Motor neuron (in vitro differentiated cells): Measurements from ENCODE around the gene CCDC69. TPM values are rescaled to one million over a fixed set of nuclear protein-coding genes. Genes with fewer than 3 reads are reported as not detected.
A peak's percentile ranks its signal among the peaks of the same experiment; 100 is the strongest.
"Not testable (repeated sequence)": the region's sequence is repeated elsewhere in the genome, so short reads cannot be mapped to it uniquely, and the experiment has no call there.

Experiments used
- ATAC-seq, 8 experiments: fragments of 200-7000 bp; cut with Tn5 transposase; replicated peaks in 6 of 8; 2 replicates each; pipeline ENCODE4 v1.8.0; 2021; ENCODE audit warnings: mild to moderate bottlenecking in 8 of 8, moderate library complexity in 8 of 8
- H3K27ac ChIP-seq, 2 donors: fragments of 250-450 bp; sonication (Bioruptor Pico); 2 replicates each; pipeline ENCODE4 v1.9.0; 2021; ENCODE audit warnings: antibody characterized with exemption in 2 of 2, mild to moderate bottlenecking in 2 of 2, moderate library complexity in 1 of 2
- H3K4me1 ChIP-seq, 2 donors: fragments of 250-450 bp; sonication (Bioruptor Pico); replicated peaks in 1 of 2; 2 replicates each; pipeline ENCODE4 v1.6.1; 2021; ENCODE audit warnings: antibody characterized with exemption in 2 of 2, mild to moderate bottlenecking in 2 of 2, moderate library complexity in 1 of 2
- H3K4me3 ChIP-seq, 5 donors: fragments of 250-450 bp; sonication (Bioruptor Pico); 2 replicates each; pipeline ENCODE4 v1.9.0; 2021; ENCODE audit warnings: antibody characterized with exemption in 5 of 5, mild to moderate bottlenecking in 5 of 5, moderate library complexity in 4 of 5
- WGBS, 10 experiments: fragments of 450-650 bp; shearing (Covaris generic); methylation state at CpG; one replicate each; pipeline ENCODE4 v1.0.0; 2022; 5-methylcytosine and 5-hydroxymethylcytosine counted together
- in situ Hi-C, 9 experiments: fragments of 400-800 bp; cut with MboI; loops; one replicate each; pipeline ENCODE4 v1.15.0; 2021; ENCODE audit warnings: low sequenced_read_pairs in 9 of 9, low pct_unique_long_range_greater_than_20kb in 2 of 9; ENCODE audit not compliant: unreplicated experiment in 9 of 9
- total RNA-seq, 8 experiments: library from RNA; unstranded; fragments of 300-600 nt; gene quantifications; 2 replicates each; pipeline versions ENCODE4 v1.2.3 to v1.2.4, GENCODE V29; 2022

Gene CCDC69
- total RNA-seq = 10 to 100 TPM in 1 of 8 experiments, 1 to 10 TPM in 3, under 1 TPM in 4; 0.23 to 22.1 (median 1.1) TPM

GRCh38 chr5:151223447-151224264 lies at the start of gene CCDC69:
Gene CCDC69, minus strand, starts transcription at chr5:151224092. Its CDS starts 122 bp downstream, at chr5:151223970.
- H3K27ac ChIP-seq = no peak within 1 kb of the TSS
- in situ Hi-C loops = no loop called here
- no peaks in the 10 kb centered on the region for H3K4me1 ChIP-seq
- WGBS, 10 experiments = 0 to 10% (median 0%) methylated on average over 3 to 16 of the region's 58 CpGs; no CpG with 5 or more reads in 3 of the 10 experiments
- H3K4me3 ChIP-seq = peak within 1 kb of the TSS; percentile 46 to 65 (median 57)
- peak; percentile 85 to 100 (median 98) for ATAC-seq

GRCh38 chr5:151271336-151271735 lies 47.4 kb upstream of the CCDC69 start:
- ATAC-seq = no peak
- Histone ChIP-seq H3K4me3 (no peak overlapping the region), H3K4me1 (no peaks in the 10 kb centered on the region), H3K27ac (no peak overlapping the region)
- in situ Hi-C loops = no loop called here

GRCh38 chr5:151270599-151270998 lies 46.7 kb upstream of the CCDC69 start:
- Histone ChIP-seq H3K4me1 (no peaks in the 10 kb centered on the region), H3K4me3 (no peak overlapping the region), H3K27ac (no peak overlapping the region)
- in situ Hi-C loops = no loop called here
- peak in 3 of 8 experiments; percentile 20 to 27 (median 21) for ATAC-seq
- WGBS, 10 experiments = 43 to 100% (median 73%) methylated on average over 1 of the region's 1 CpG; no CpG with 5 or more reads in 2 of the 10 experiments

- no peak for ATAC-seq
- H3K4me1 ChIP-seq = no peaks in the 10 kb centered on the region
- in situ Hi-C loops = no loop called here
- H3K27ac ChIP-seq = no peak overlapping the region
- WGBS, 10 experiments = 61 to 100% (median 88%) methylated on average over 2 to 10 of the region's 11 CpGs; no CpG with 5 or more reads in 1 of the 10 experiments
- no peak overlapping the region for H3K4me3 ChIP-seq
Observed at GRCh38 chr5:151267491-151268260, 43.8 kb upstream of the CCDC69 start.

DNA sequence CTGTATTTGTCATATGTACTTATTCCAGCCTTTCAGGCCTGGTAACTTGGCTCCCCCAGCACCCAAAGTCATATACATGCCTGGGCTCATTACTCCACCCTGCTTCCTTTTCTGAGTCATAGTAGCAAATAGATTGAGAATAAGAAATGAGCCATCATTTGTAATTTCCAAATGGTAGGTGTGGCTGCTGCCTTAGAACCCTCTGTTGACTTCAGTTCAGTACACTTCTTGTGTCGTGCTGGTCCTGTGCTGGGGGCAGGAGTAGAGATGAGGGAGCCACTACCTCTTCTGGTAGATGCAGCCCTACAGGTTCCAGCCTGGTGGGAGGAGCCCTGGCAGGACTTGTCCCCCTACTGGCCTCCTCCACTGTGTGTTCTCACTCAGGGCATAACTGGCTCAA lies 40.2 kb upstream of the CCDC69 start:
- in situ Hi-C loops = no loop called here
- Histone ChIP-seq H3K4me3 (no peak overlapping the region), H3K27ac (no peak overlapping the region), H3K4me1 (no peaks in the 10 kb centered on the region)
- 0 to 63% methylated on average over 1 of the region's 1 CpG; no CpG with 5 or more reads in 8 of the 10 experiments for WGBS, 10 experiments
- ATAC-seq = peak in 4 of 8 experiments; percentile 44 to 98 (median 96)

DNA sequence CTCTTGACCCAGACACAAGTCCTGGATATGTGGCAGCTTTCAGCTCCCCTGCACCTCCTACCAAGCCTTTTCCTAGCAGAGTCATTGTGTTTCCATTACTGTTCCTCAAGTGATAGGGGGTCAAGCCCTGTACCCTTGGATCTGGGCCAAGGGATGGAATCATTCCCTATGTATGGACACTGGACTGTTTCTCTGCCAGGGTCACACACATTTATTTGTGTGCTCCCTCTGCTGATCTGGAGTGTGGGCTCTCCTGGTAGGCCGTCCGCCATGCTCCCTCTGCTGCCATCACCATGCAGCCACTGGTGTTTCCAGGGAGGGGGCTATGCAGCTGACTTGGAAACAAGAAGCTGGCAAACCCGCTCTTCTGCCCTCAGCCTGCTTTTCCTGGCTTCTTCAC lies 38.6 kb upstream of the CCDC69 start:
- H3K27ac ChIP-seq = no peak overlapping the region
- in situ Hi-C loops = no loop called here
- no peaks in the 10 kb centered on the region for H3K4me1 ChIP-seq
- 50 to 100% (median 93%) methylated on average over 1 to 3 of the region's 3 CpGs; no CpG with 5 or more reads in 3 of the 10 experiments for WGBS, 10 experiments
- H3K4me3 ChIP-seq = no peak overlapping the region
- no peak for ATAC-seq

DNA sequence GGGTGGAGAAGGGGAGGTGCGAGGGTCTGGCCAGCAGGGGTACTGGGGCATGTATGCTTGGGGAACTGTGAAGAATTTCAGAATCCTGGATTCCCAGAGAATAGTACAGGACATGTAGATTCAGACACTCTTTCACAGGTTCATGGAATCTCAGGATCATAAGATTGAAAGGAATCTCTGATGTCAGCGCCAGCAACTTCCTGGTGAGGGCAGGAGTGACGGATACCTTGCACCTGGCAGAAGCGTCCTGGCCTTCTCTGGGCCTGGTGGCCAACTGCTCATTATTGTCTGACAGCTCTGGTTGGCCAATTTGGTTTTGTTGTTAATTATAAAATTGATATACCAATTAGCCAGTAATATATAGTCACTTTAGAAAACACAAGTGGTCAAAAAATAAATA lies 36.0 kb upstream of the CCDC69 start:
- Histone ChIP-seq H3K27ac (no peak overlapping the region), H3K4me3 (no peak overlapping the region), H3K4me1 (no peaks in the 10 kb centered on the region)
- WGBS, 10 experiments = 80 to 100% (median 94%) methylated on average over 1 to 3 of the region's 4 CpGs; no CpG with 5 or more reads in 4 of the 10 experiments
- ATAC-seq = no peak
- in situ Hi-C loops = no loop called here

DNA sequence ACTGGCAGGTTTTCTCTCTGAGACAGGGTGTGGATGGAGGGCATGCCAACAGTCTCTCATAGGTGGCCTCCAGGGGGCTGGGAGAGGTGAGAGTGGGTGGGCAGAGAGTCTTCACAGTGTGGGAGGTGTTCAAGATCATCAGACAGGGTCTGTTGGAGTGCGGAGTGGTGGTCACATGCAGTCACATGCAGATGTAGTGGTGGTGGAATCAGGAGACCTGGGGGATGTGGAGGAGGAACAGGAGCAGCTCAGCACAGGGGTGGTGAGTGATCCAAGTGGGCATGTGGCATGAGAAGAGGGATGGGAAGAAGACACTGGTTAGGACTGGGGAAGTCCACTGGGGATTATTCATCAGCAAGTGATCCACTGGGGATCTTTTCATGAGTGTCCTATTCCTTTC lies 34.9 kb upstream of the CCDC69 start:
- H3K27ac ChIP-seq = no peak overlapping the region
- H3K4me3 ChIP-seq = no peak overlapping the region
- WGBS, 10 experiments = 20% methylated on average over 1 of the region's 1 CpG; no CpG with 5 or more reads in 9 of the 10 experiments
- H3K4me1 ChIP-seq = peaks cover 1 to 3% of the 10 kb centered on the region in 2 donors
- no peak for ATAC-seq
- in situ Hi-C loops = no loop called here

GRCh38 chr5:151258201-151258611 lies 34.3 kb upstream of the CCDC69 start:
- Histone ChIP-seq H3K4me3 (no peak overlapping the region), H3K27ac (no peak overlapping the region), H3K4me1 (peaks cover 4 to 7% of the 10 kb centered on the region in 2 donors)
- WGBS, 10 experiments = 81 to 100% (median 94%) methylated on average over 1 to 7 of the region's 7 CpGs; no CpG with 5 or more reads in 5 of the 10 experiments
- in situ Hi-C loops = no loop called here
- ATAC-seq = no peak

GRCh38 chr5:151257731-151258181 lies 33.9 kb upstream of the CCDC69 start:
- no peak overlapping the region for H3K27ac ChIP-seq
- H3K4me3 ChIP-seq = no peak overlapping the region
- WGBS, 10 experiments = 33 to 100% (median 83%) methylated on average over 1 to 4 of the region's 5 CpGs; no CpG with 5 or more reads in 3 of the 10 experiments
- peaks cover 4 to 7% of the 10 kb centered on the region in 2 donors for H3K4me1 ChIP-seq
- ATAC-seq = no peak
- in situ Hi-C loops = no loop called here

GRCh38 chr5:151255621-151256286 lies 31.9 kb upstream of the CCDC69 start:
- Histone ChIP-seq H3K4me1 (peaks cover 4 to 7% of the 10 kb centered on the region in 2 donors), H3K27ac (no peak overlapping the region), H3K4me3 (no peak overlapping the region)
- in situ Hi-C loops = no loop called here
- no peak for ATAC-seq
- 50 to 100% (median 93%) methylated on average over 1 to 3 of the region's 3 CpGs; no CpG with 5 or more reads in 5 of the 10 experiments for WGBS, 10 experiments

DNA sequence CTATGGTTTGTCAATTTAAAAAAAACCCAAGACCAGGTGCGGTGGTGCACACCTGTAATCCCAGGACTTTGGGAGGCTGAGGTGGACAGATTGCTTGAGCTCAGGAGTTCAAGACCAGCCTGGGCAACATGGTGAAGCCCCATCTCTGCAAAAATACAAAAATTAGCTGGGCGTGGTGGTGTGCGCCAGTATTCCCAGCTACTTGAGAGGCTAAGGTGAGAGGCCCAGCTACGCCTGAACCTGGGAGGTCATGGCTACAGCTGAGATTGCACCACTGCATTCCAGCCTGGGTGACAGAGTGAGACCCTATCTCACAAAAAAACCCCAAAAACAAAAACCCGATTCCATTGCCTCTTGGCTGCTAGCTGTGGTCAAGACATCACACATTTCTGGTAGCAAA lies 31.1 kb upstream of the CCDC69 start:
- H3K4me3 ChIP-seq, H3K27ac ChIP-seq, ATAC-seq, H3K4me1 ChIP-seq, in situ Hi-C loops: not testable (repeated sequence)
- 60 to 100% (median 93%) methylated on average over 1 to 4 of the region's 5 CpGs; no CpG with 5 or more reads in 4 of the 10 experiments for WGBS, 10 experiments
